K562 (cell line): Measurements from ENCODE around the gene NRCAM. TPM values are rescaled to one million over a fixed set of nuclear protein-coding genes. Genes with fewer than 3 reads are reported as not detected.

Source experiments
- ARID4B ChIP-seq: sonication (generic); formaldehyde crosslinking; IDR thresholded peaks from 2 replicates; pipeline ENCODE4 v1.8.0; 2022; ENCODE audit warnings: mild to moderate bottlenecking, missing genetic modification reagents
- E4F1 ChIP-seq: fragments of 250-450 bp; sonication (Bioruptor Pico); IDR thresholded peaks from 2 replicates; pipeline ENCODE4 v1.5.0; 2021; ENCODE audit warnings: mild to moderate bottlenecking, borderline replicate concordance
- FOXM1 ChIP-seq, 2 experiments: fragments of 450-650 bp in 1 of 2; sonication (generic) in 1 of 2; formaldehyde crosslinking in 1 of 2; IDR thresholded peaks; 2 replicates each; pipeline versions ENCODE4 v1.6.1 to v1.9.0; 2017 to 2022; ENCODE audit warnings: low read depth in 2 of 2, mild to moderate bottlenecking in 2 of 2, missing genetic modification reagents in 1 of 2, moderate library complexity in 1 of 2
- GABPB1 ChIP-seq: sonication (generic); formaldehyde crosslinking; IDR thresholded peaks from 2 replicates; pipeline ENCODE4 v1.8.0; 2022; ENCODE audit warnings: mild to moderate bottlenecking, missing genetic modification reagents
- HDAC6 ChIP-seq: IDR thresholded peaks from 2 replicates; pipeline ENCODE4 v1.6.1; 2012; ENCODE audit warnings: low read depth, mild to moderate bottlenecking, control low read depth, inconsistent platforms, low read length, moderate library complexity
- HOXB6 ChIP-seq: fragments of 250-450 bp; sonication (Bioruptor Pico); IDR thresholded peaks from 2 replicates; pipeline ENCODE4 v1.5.1; 2022; ENCODE audit warnings: mild to moderate bottlenecking, borderline replicate concordance
- MEF2A ChIP-seq: IDR thresholded peaks from 2 replicates; pipeline ENCODE4 v1.6.1; 2011; ENCODE audit warnings: low read depth, mild to moderate bottlenecking, low read length, moderate library complexity; ENCODE audit not compliant: control insufficient read depth
- NFE2 ChIP-seq: IDR thresholded peaks from 2 replicates; pipeline ENCODE4 v1.6.1; 2014; ENCODE audit warnings: antibody characterized with exemption, low read depth
- NFYB ChIP-seq: IDR thresholded peaks from 2 replicates; pipeline ENCODE4 v1.6.1; 2011; ENCODE audit warnings: mild to moderate bottlenecking, moderate library complexity; ENCODE audit not compliant: insufficient read length; ENCODE audit errors: extremely low read depth
- NR1H2 ChIP-seq: sonication (generic); formaldehyde crosslinking; IDR thresholded peaks from 2 replicates; pipeline ENCODE4 v1.4.0; 2020; ENCODE audit warnings: mild to moderate bottlenecking, missing genetic modification reagents
- RBM34 ChIP-seq: fragments of 200-400 bp; formaldehyde crosslinking; IDR thresholded peaks from 2 replicates; pipeline ENCODE4 v1.6.1; 2018; ENCODE audit warnings: low read length, borderline replicate concordance; ENCODE audit not compliant: insufficient read depth
- RNF2 ChIP-seq: sonication (generic); IDR thresholded peaks from 2 replicates; pipeline ENCODE4 v1.6.1; 2016
- SMARCB1 ChIP-seq: IDR thresholded peaks from 2 replicates; pipeline ENCODE4 v1.6.1; 2011; ENCODE audit warnings: improper control_type of control experiment, low read depth; ENCODE audit not compliant: insufficient read length
- STAG1 ChIP-seq: sonication (generic); formaldehyde crosslinking; IDR thresholded peaks from 2 replicates; pipeline ENCODE4 v1.5.0; 2020; ENCODE audit warnings: missing genetic modification reagents, borderline replicate concordance
- THAP7 ChIP-seq: fragments of 250-450 bp; sonication (Bioruptor Pico); IDR thresholded peaks from 2 replicates; pipeline ENCODE4 v1.5.0; 2021
- ZBED1 ChIP-seq: IDR thresholded peaks from 2 replicates; pipeline ENCODE4 v1.6.1; 2014
- ZKSCAN1 ChIP-seq: fragments of 150-350 bp; IDR thresholded peaks from 2 replicates; pipeline ENCODE4 v1.6.1; 2016; ENCODE audit warnings: low read depth, low read length
- ZNF277 ChIP-seq: fragments of 250-450 bp; sonication (Bioruptor Pico); IDR thresholded peaks from 2 replicates; pipeline ENCODE4 v1.8.0; 2022; ENCODE audit warnings: inconsistent platforms, mild to moderate bottlenecking, moderate library complexity, borderline replicate concordance
- ZNF57 ChIP-seq: fragments of 450-650 bp; formaldehyde crosslinking; IDR thresholded peaks from 2 replicates; pipeline ENCODE4 v1.4.0; 2020; ENCODE audit warnings: mild to moderate bottlenecking, moderate library complexity
- ZNF766 ChIP-seq: fragments of 200-800 bp; sonication (Bioruptor generic); conservative IDR thresholded peaks from 2 replicates; pipeline ENCODE4 v1.6.1; 2016; ENCODE audit warnings: missing genetic modification characterization, missing compliant biosample characterization
- polyA plus RNA-seq, 8 experiments: library from polyadenylated mRNA; depleted of rRNA in 4 of 8; stranded (reverse) in 5 of 8; unstranded in 3 of 8; fragments of >200 nt; fragmentation: Nextera tagmentation in 2 of 8; fragmentation: Illumina TruSeq in 1 of 8; extraction: Ambion mirVana in 2 of 8; extraction: Trizol in 1 of 8; gene quantifications; 2 replicates each; pipeline versions ENCODE4 v1.2.1 to v1.2.3, GENCODE V29; 2011 to 2014; ENCODE audit warnings: inconsistent platforms in 1 of 8, missing spikeins in 1 of 8
- total RNA-seq, 7 experiments: library from RNA; depleted of rRNA in 6 of 7; stranded (reverse); fragments of >200 nt in 6 of 7; fragmentation: Illumina TruSeq in 2 of 7; extraction: Trizol in 2 of 7; gene quantifications; 2 replicates each; pipeline versions ENCODE4 v1.2.1 to v1.2.3, GENCODE V29; 2011 to 2021; ENCODE audit warnings: low replicate concordance in 1 of 7

Gene NRCAM
- total and polyA plus RNA-seq, 9 of the 15 experiments (the other 6 are each of a cell fraction or from before 2014, with no cell fraction given) = 0.03 to 0.54 (median 0.12) TPM; not detected in 1

GRCh38 chr7:108246227-108246837 is 209.9 kb downstream of the NRCAM start (continued):
- no peak for TF ChIP-seq NFYB
- no peak for TF ChIP-seq MEF2A
- TF ChIP-seq ZNF766 (CRISPR knock-in tag) = no peak
- peak; percentile 36; the same call in 1 of the 2 replicates for TF ChIP-seq GABPB1 (CRISPR knock-in tag)
- TF ChIP-seq NR1H2 (CRISPR knock-in tag) = 0 out of 2 replicates have a peak, but pooled peaks have one; percentile 38
- TF ChIP-seq RBM34 = no peak
- peak; percentile 94 for TF ChIP-seq ZKSCAN1
- TF ChIP-seq ARID4B = no peak
- no peak for TF ChIP-seq ZBED1
- TF ChIP-seq ZNF277 (CRISPR knock-in tag) = no peak
- TF ChIP-seq E4F1 (CRISPR knock-in tag) = no peak
- TF ChIP-seq THAP7 (CRISPR knock-in tag) = no peak
- TF ChIP-seq STAG1 = no peak
- no peak for TF ChIP-seq HOXB6 (CRISPR knock-in tag)
- peak; percentile 98 for TF ChIP-seq SMARCB1
- TF ChIP-seq RNF2 = peak; percentile 63; the same call in 1 of the 2 replicates
- TF ChIP-seq ZNF57 (CRISPR knock-in tag) = no peak
- peak; percentile 100 for TF ChIP-seq NFE2
- TF ChIP-seq FOXM1 (IDR thresholded peaks at IDR 0.05; ENCODE audit: low read depth) = peak; percentile 57
- no peak for TF ChIP-seq FOXM1 (CRISPR knock-in tag; IDR thresholded peaks at IDR 0.05; ENCODE audit: low read depth)
- no peak for TF ChIP-seq HDAC6
